ENCODE measurements around the gene ALAS1. TPM values are rescaled to one million over a fixed set of nuclear protein-coding genes. Genes with fewer than 3 reads are reported as not detected.

ALAS1 gene
- total RNA-seq, 3 donors from 2014 or later, result 25.9 to 34.7 (median 33.3) TPM

DNA sequence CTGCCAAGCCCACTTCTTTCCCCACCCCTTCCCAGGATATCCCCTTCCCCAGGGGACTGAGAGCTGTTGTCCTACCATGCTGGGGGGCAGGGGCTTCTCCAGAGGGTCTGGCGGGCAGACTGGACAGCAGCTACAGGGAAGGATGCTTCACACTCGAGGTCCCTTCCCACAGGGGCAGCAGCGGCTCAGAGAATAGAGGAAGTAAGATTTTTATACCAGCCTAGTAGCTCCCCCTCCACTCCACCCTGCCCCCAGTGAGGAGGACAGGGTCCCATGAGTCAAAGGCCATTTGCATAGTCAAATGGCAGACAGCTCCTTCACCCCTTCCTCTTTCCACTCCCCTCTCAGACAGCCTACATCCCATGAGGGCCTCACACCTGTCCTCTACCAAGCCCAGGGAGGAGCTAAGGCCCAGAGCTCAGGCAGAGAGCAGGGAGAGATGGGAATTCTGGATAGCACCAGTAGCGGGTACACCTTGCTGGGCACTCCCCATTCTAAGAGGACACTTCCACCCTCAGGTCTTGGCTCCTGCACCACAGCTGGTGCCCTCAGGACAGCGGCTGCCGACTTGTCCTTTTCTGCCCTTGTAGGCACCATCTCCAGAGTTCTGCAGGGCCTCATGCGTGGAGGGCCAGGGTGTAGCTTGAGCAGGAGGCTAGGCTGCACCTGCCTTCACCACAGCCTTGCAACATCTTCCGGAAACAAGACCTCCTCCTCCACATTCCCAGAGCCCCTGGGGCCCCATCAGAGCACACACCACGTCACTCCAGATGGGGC is 27.7 kb downstream of the ALAS1 start, which contains the start of gene TLR9:
Gene TLR9, minus strand, starts transcription at position 194 of the 777 bp plus-strand sequence. Its CDS starts 116 bp downstream, at position 78.
- Histone ChIP-seq H3K36me3 (peaks cover 6% of the 10 kb centered on the region), H3K4me3 (no peak within 1 kb of the TSS), H3K27ac (peak within 1 kb of the TSS in 1 of 2 donors; percentile 32), H3K27me3 (no peaks in the 10 kb centered on the region), H3K4me1 (peaks cover 8 to 9% of the 10 kb centered on the region in 2 donors), H3K9me3 (no peaks in the 10 kb centered on the region)
- intact Hi-C loops (cut with DNase I; ENCODE audit: low total_unique reads), result no loop called here
- DNase-seq (ENCODE audit: low spot score in 2 of 2), result no peak
- TF ChIP-seq POLR2A (IDR thresholded peaks at IDR 0.05), result no peak
- no peak for TF ChIP-seq POLR2AphosphoS5 (IDR thresholded peaks at IDR 0.05)
- TF ChIP-seq, protein P1, sequence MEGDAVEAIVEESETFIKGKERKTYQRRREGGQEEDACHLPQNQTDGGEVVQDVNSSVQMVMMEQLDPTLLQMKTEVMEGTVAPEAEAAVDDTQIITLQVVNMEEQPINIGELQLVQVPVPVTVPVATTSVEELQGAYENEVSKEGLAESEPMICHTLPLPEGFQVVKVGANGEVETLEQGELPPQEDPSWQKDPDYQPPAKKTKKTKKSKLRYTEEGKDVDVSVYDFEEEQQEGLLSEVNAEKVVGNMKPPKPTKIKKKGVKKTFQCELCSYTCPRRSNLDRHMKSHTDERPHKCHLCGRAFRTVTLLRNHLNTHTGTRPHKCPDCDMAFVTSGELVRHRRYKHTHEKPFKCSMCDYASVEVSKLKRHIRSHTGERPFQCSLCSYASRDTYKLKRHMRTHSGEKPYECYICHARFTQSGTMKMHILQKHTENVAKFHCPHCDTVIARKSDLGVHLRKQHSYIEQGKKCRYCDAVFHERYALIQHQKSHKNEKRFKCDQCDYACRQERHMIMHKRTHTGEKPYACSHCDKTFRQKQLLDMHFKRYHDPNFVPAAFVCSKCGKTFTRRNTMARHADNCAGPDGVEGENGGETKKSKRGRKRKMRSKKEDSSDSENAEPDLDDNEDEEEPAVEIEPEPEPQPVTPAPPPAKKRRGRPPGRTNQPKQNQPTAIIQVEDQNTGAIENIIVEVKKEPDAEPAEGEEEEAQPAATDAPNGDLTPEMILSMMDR (IDR thresholded peaks at IDR 0.05), result no peak

DNA sequence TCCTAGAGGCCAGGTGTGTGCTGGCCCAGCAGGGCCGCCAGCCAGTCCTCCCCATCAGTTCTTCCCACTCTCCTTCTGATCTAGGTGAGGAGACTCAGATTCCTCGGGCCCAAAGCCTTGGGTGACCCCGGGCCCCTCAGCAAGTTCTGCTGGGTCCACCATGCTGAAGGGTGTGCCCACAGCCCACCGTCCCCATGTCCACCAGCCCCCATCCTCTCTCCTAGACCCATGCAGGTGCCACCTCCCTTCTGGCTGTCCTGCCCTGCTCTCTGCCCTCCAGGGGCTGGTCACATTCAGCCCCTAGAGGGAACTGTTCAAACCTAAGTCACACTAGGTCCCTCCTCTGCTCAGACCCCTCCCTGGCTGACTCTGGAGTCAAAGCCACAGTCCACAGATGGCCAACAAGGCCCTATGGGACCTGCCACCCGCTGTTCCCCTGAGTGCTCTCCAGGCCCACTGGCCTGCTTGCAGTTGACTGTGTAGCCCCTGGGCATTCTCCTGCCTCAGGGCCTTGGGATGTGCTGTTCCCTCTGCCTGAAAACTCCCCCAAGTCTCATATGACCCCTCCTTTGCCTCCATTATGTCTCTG is 28.4 kb downstream of the ALAS1 start:
- H3K4me3 ChIP-seq, result no peak overlapping the region
- TF ChIP-seq POLR2A (IDR thresholded peaks at IDR 0.05) (no peak), POLR2AphosphoS5 (IDR thresholded peaks at IDR 0.05) (no peak)
- TF ChIP-seq, protein P1 (IDR thresholded peaks at IDR 0.05), result no peak
- peaks cover 2 to 5% of the 10 kb centered on the region in 2 donors for H3K4me1 ChIP-seq
- H3K36me3 ChIP-seq, result peaks cover 6% of the 10 kb centered on the region
- H3K9me3 ChIP-seq, result no peaks in the 10 kb centered on the region
- H3K27me3 ChIP-seq, result no peaks in the 10 kb centered on the region
- no peak for DNase-seq (ENCODE audit: low spot score in 2 of 2)
- peak overlapping the region in 1 of 2 donors; percentile 32 for H3K27ac ChIP-seq
- intact Hi-C loops (cut with DNase I; ENCODE audit: low total_unique reads), result no loop called here

DNA sequence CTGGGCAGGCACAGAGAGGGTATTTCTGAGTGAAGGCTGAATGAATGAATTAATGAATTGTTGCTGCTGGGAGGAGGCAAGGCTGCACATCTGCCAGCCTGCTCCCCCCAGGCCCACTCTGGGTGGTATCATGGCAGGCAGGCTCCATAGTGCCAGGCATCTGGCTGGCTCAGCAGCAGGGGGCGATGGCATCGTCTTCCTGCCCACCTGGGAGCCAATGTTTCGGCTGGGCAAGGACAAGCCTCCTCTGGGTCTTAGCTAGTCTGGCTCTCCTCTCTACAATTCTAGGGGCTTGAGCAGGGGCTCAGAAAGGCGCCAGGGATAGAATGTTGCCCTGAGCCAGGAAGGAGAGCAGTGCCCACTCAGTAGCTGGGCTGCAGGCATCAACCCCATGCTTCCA is 29.2 kb downstream of the ALAS1 start:
- H3K27ac ChIP-seq, result no peak overlapping the region

DNA sequence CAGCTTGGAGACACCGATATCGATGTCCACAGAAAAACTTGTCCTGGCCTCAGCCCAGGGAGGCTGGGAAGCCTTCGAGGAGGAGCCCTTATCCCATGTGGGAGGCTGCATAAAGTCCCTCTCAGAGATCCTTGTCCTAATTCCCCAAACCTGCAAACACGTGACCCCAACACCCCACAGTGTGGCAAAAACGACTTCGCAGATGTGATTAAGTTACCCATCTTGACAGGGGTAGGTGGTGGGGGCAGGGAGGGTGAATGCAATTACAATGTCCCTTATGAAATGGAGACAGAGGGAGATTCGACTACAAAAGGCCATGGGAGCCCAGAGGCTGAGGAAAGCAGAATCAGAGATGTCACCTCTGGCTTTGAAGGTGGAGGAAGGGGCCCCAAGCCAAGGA is 29.8 kb downstream of the ALAS1 start:
- H3K36me3 ChIP-seq, result peaks cover 6% of the 10 kb centered on the region
- H3K9me3 ChIP-seq, result no peaks in the 10 kb centered on the region
- intact Hi-C loops (cut with DNase I; ENCODE audit: low total_unique reads), result no loop called here
- TF ChIP-seq, protein P1 (IDR thresholded peaks at IDR 0.05), result no peak
- TF ChIP-seq POLR2A (IDR thresholded peaks at IDR 0.05) (no peak), POLR2AphosphoS5 (IDR thresholded peaks at IDR 0.05) (no peak)
- H3K27me3 ChIP-seq, result no peaks in the 10 kb centered on the region
- no peak overlapping the region for H3K4me3 ChIP-seq
- no peak overlapping the region for H3K27ac ChIP-seq
- DNase-seq (ENCODE audit: low spot score in 2 of 2), result no peak
- H3K4me1 ChIP-seq, result no peaks in the 10 kb centered on the region

More for the DNA sequence above, 29.2 kb downstream of the ALAS1 start:
- DNase-seq (ENCODE audit: low spot score in 2 of 2), result no peak
- intact Hi-C loops (cut with DNase I; ENCODE audit: low total_unique reads), result no loop called here
- H3K27me3 ChIP-seq, result no peaks in the 10 kb centered on the region
- no peak for TF ChIP-seq POLR2AphosphoS5 (IDR thresholded peaks at IDR 0.05)
- H3K4me3 ChIP-seq, result no peak overlapping the region
- peaks cover 0 to 2% of the 10 kb centered on the region in 2 donors for H3K4me1 ChIP-seq
- peaks cover 6% of the 10 kb centered on the region for H3K36me3 ChIP-seq
- H3K9me3 ChIP-seq, result no peaks in the 10 kb centered on the region

DNA sequence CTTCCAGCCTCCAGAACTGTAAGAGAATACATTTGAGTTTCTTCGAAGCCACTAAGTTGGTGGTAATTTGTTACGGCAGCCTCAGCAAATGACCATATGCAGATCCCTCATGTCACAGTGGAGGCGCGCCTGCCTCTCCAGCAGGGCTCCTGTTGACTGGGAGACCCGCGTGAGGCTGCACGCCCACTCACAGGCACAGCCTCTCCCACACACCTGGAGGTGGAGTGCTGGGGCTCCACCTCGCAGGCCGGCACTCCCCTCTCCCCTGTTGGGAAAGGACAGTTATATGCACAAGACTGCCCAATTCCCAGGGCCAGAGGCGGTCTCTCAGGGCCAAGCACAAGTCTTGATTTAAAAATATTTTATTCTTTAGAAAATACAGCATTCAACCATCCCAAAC is 30.3 kb downstream of the ALAS1 start:
- no peak overlapping the region for H3K27ac ChIP-seq
- H3K9me3 ChIP-seq, result no peaks in the 10 kb centered on the region
- no peak for DNase-seq (ENCODE audit: low spot score in 2 of 2)
- peaks cover 6% of the 10 kb centered on the region for H3K36me3 ChIP-seq
- no peaks in the 10 kb centered on the region for H3K4me1 ChIP-seq
- no peak overlapping the region for H3K4me3 ChIP-seq
- TF ChIP-seq, protein P1 (IDR thresholded peaks at IDR 0.05), result no peak
- TF ChIP-seq POLR2AphosphoS5 (IDR thresholded peaks at IDR 0.05) (no peak), POLR2A (IDR thresholded peaks at IDR 0.05) (no peak)
- H3K27me3 ChIP-seq, result no peaks in the 10 kb centered on the region
- intact Hi-C loops (cut with DNase I; ENCODE audit: low total_unique reads), result no loop called here
